Mesenchymal stem cell (in vitro differentiated cells and primary cell): ENCODE measurements around the gene DRC3.

Experiments
- DNase-seq: peaks from one replicate; pipeline ENCODE4 v3.0.0-alpha.2; 2013
- H2AFZ ChIP-seq: one replicate; pipeline ENCODE4 v1.6.1; 2013; ENCODE audit warnings: low read depth, mild to moderate bottlenecking, control low read depth, inconsistent platforms, low read length, moderate library complexity
- H2AK5ac ChIP-seq: 2 replicates; pipeline ENCODE4 v1.6.1; 2013; ENCODE audit warnings: low read length, moderate library complexity, mild to moderate bottlenecking, inconsistent platforms; ENCODE audit not compliant: severe bottlenecking
- H2BK120ac ChIP-seq: one replicate; pipeline ENCODE4 v1.6.1; 2013; ENCODE audit warnings: low read depth, mild to moderate bottlenecking, inconsistent platforms, low read length, moderate library complexity
- H2BK12ac ChIP-seq, 2 experiments: one replicate each; pipeline ENCODE4 v1.6.1; 2013; ENCODE audit warnings: inconsistent platforms in 2 of 2, low read length in 2 of 2, mild to moderate bottlenecking in 2 of 2, moderate library complexity in 2 of 2, control low read depth in 1 of 2
- H2BK15ac ChIP-seq: one replicate; pipeline ENCODE4 v1.6.1; 2013; ENCODE audit warnings: mild to moderate bottlenecking, low read depth, inconsistent platforms; ENCODE audit not compliant: poor library complexity, severe bottlenecking
- H2BK5ac ChIP-seq: 2 replicates; pipeline ENCODE4 v1.6.1; 2013; ENCODE audit warnings: low read depth, mild to moderate bottlenecking, low read length, control low read depth, inconsistent platforms; ENCODE audit not compliant: poor library complexity, severe bottlenecking
- H3K14ac ChIP-seq, 2 experiments: one replicate each; pipeline ENCODE4 v1.6.1; 2013; ENCODE audit warnings: inconsistent platforms in 2 of 2, low read length in 2 of 2, control low read depth in 1 of 2, mild to moderate bottlenecking in 1 of 2, moderate library complexity in 1 of 2
- H3K18ac ChIP-seq, 2 experiments: one replicate each; pipeline ENCODE4 v1.6.1; 2013; ENCODE audit warnings: inconsistent platforms in 2 of 2, low read length in 2 of 2, control low read depth in 1 of 2, low read depth in 1 of 2, mild to moderate bottlenecking in 1 of 2
- H3K23ac ChIP-seq, 2 experiments: one replicate each; pipeline ENCODE4 v1.6.1; 2013; ENCODE audit warnings: inconsistent platforms in 2 of 2, low read length in 2 of 2, mild to moderate bottlenecking in 2 of 2, moderate library complexity in 2 of 2, control low read depth in 1 of 2
- H3K27ac ChIP-seq: 2 replicates; pipeline ENCODE4 v1.5.1; 2013; ENCODE audit warnings: mild to moderate bottlenecking, moderate library complexity, low read length, control low read depth, inconsistent platforms; ENCODE audit not compliant: poor library complexity, severe bottlenecking
- H3K27me3 ChIP-seq, 2 experiments: 2 replicates each; pipeline versions ENCODE4 v1.6.1 to v1.7.0; 2013; ENCODE audit warnings: low read length in 2 of 2, mild to moderate bottlenecking in 2 of 2, moderate library complexity in 2 of 2, control low read depth in 1 of 2, inconsistent platforms in 1 of 2; ENCODE audit not compliant: control insufficient read depth in 1 of 2, insufficient read depth in 1 of 2
- H3K36me3 ChIP-seq, 2 experiments: 2 replicates each; pipeline versions ENCODE4 v1.6.1 to v1.7.0; 2013; ENCODE audit warnings: low read length in 2 of 2, control low read depth in 1 of 2, inconsistent platforms in 1 of 2, low read depth in 1 of 2, mild to moderate bottlenecking in 1 of 2; ENCODE audit not compliant: insufficient read depth in 2 of 2, control insufficient read depth in 1 of 2
- H3K4ac ChIP-seq, 2 experiments: one replicate each; pipeline ENCODE4 v1.6.1; 2013; ENCODE audit warnings: inconsistent platforms in 2 of 2, low read length in 2 of 2, mild to moderate bottlenecking in 2 of 2, moderate library complexity in 2 of 2, control low read depth in 1 of 2, low read depth in 1 of 2
- H3K4me1 ChIP-seq: 2 replicates; pipeline ENCODE4 v1.6.1; 2013; ENCODE audit warnings: low read depth, low read length, control low read depth; ENCODE audit not compliant: control insufficient read depth, insufficient read depth
- H3K4me2 ChIP-seq: 2 replicates; pipeline ENCODE4 v1.6.1; 2013; ENCODE audit warnings: low read length, mild to moderate bottlenecking, inconsistent platforms; ENCODE audit not compliant: poor library complexity, severe bottlenecking
- H3K4me3 ChIP-seq, 2 experiments: 2 replicates each; pipeline versions ENCODE4 v1.5.1 to v1.7.0; 2013; ENCODE audit warnings: low read length in 2 of 2, mild to moderate bottlenecking in 2 of 2, control low read depth in 1 of 2, low read depth in 1 of 2; ENCODE audit not compliant: insufficient read depth in 1 of 2
- H3K79me1 ChIP-seq: replicated peaks from 2 replicates; pipeline ENCODE4 v1.6.1; 2013; ENCODE audit warnings: mild to moderate bottlenecking, control low read depth, low read length, inconsistent platforms; ENCODE audit not compliant: poor library complexity, severe bottlenecking
- H3K9ac ChIP-seq: 2 replicates; pipeline ENCODE4 v1.7.0; 2013; ENCODE audit warnings: mild to moderate bottlenecking, low read length, moderate library complexity
- H3K9me3 ChIP-seq: 2 replicates; pipeline ENCODE4 v1.7.0; 2013; ENCODE audit warnings: mild to moderate bottlenecking, low read length; ENCODE audit not compliant: control insufficient read depth
- H4K8ac ChIP-seq: one replicate; pipeline ENCODE4 v1.6.1; 2013; ENCODE audit warnings: inconsistent platforms, mild to moderate bottlenecking, low read length, moderate library complexity
- H4K91ac ChIP-seq: one replicate; pipeline ENCODE4 v1.6.1; 2013; ENCODE audit warnings: mild to moderate bottlenecking, low read length, inconsistent platforms
- WGBS: methylation state at CpG from one replicate; pipeline ENCODE4 v1.1.7; 2013; ENCODE audit warnings: mixed read lengths; 5-methylcytosine and 5-hydroxymethylcytosine counted together

The DRC3 gene

GRCh38 chr17:18056214-18056613 lies 83.6 kb downstream of the DRC3 start:
- H3K18ac ChIP-seq = no peak overlapping the region

DNA sequence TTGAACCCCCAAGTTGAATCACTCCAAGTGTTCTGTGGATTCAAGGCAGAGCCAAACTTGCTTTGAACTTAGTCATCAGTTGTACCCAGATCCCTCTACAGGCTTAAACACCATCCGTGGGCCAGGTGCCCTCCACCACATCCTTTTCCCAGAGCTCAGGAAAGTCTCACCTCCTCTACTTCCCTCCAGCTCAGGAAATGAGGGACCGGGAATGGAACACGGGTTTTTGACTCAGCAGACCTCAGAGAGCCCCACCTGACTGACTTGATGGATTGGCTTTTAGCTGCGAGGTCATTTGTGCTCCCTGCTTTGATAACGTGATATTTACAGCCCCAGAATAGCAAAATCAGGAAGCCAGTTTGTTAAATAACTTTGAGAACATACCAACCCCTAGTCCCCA lies 86.6 kb downstream of the DRC3 start:
- Histone ChIP-seq H2AK5ac (no peak overlapping the region), H3K4ac (no peak overlapping the region), H2BK120ac (no peak overlapping the region), H3K27me3 (no peaks in the 10 kb centered on the region), H3K9me3 (no peaks in the 10 kb centered on the region), H3K27ac (no peak overlapping the region), H4K91ac (no peak overlapping the region), H3K9ac (no peak overlapping the region), H4K8ac (no peak overlapping the region), H2BK15ac (no peak overlapping the region), H3K18ac (no peak overlapping the region), H2BK5ac (no peak overlapping the region), H3K79me1 (no peaks in the 10 kb centered on the region), H3K4me2 (no peak overlapping the region), H2AFZ (no peak overlapping the region), H3K36me3 (peaks cover 39 to 78% of the 10 kb centered on the region in 2 experiments), H2BK12ac (no peak overlapping the region), H3K4me1 (no peaks in the 10 kb centered on the region), H3K23ac (no peak overlapping the region), H3K14ac (no peak overlapping the region), H3K4me3 (no peak overlapping the region)
- no peak for DNase-seq
- 90% methylated on average over 5 of the region's 5 CpGs for WGBS

More at GRCh38 chr17:18056214-18056613, 83.6 kb downstream of the DRC3 start:
- Histone ChIP-seq H3K36me3 (peaks cover 38 to 74% of the 10 kb centered on the region in 2 experiments), H4K8ac (no peak overlapping the region), H3K4me1 (peaks cover 4% of the 10 kb centered on the region), H3K79me1 (no peaks in the 10 kb centered on the region), H3K4me3 (no peak overlapping the region), H2BK5ac (no peak overlapping the region), H3K27me3 (no peaks in the 10 kb centered on the region), H3K14ac (no peak overlapping the region), H3K27ac (no peak overlapping the region), H2AK5ac (no peak overlapping the region), H4K91ac (no peak overlapping the region), H3K4me2 (no peak overlapping the region), H2BK120ac (no peak overlapping the region), H2BK12ac (no peak overlapping the region), H2AFZ (no peak overlapping the region), H3K9ac (no peak overlapping the region), H3K9me3 (no peaks in the 10 kb centered on the region), H3K4ac (no peak overlapping the region), H3K23ac (no peak overlapping the region), H2BK15ac (no peak overlapping the region)
- no peak for DNase-seq
- WGBS = 100% methylated on average over 3 of the region's 3 CpGs

DNA sequence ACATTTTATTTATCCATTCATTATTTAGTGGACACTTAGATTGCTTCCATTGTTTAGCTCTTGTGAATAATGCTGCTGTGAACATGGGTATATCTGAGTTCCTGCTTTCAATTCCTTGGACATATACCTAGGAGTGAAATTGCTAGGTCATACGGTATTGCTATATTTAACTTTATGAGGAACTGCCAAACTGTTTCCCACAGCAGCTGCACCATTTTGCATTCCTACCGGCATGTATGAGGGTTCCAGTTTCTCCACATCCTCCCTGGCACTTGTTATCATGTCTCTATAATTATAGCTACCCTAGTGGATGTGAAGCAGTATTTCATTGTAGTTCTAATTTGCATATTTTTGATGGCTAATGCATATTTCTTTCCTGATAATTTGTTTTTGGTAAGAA lies 91.4 kb downstream of the DRC3 start:
- no peak for DNase-seq
- Histone ChIP-seq H3K79me1 (no peaks in the 10 kb centered on the region), H4K91ac (no peak overlapping the region), H3K27me3 (no peaks in the 10 kb centered on the region), H3K4ac (no peak overlapping the region), H4K8ac (no peak overlapping the region), H3K9ac (no peak overlapping the region), H2AK5ac (no peak overlapping the region), H3K4me3 (no peak overlapping the region), H3K18ac (no peak overlapping the region), H2BK120ac (no peak overlapping the region), H3K4me2 (no peak overlapping the region), H3K14ac (no peak overlapping the region), H3K4me1 (no peaks in the 10 kb centered on the region), H3K23ac (no peak overlapping the region), H3K9me3 (no peaks in the 10 kb centered on the region), H2BK12ac (no peak overlapping the region), H3K27ac (no peak overlapping the region), H2AFZ (no peak overlapping the region), H2BK5ac (no peak overlapping the region), H2BK15ac (no peak overlapping the region), H3K36me3 (peaks cover 28 to 71% of the 10 kb centered on the region in 2 experiments)
- WGBS = 100% methylated on average over 1 of the region's 2 CpGs

DNA sequence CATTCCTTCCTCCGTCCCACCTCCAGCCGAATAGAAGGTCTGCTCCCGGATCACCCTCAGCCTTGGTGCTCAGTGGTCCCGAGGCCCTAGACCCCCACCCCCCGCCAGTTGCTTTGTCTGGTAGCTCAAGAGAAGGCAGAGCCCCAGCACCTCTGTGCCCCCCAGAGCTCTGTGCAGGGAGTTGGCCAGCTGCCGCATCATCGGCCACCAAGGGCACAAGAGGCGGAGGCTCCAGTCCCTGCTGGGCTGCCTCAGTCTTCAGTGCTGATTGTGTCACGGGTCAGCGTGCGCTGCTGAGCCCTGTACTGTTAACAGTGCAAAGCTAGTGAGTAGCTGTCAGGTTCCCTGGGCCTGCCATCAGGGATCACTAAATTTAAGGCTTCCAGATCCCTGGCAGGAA lies 92.9 kb downstream of the DRC3 start:
- Histone ChIP-seq H3K4me2 (no peak overlapping the region), H3K14ac (no peak overlapping the region), H3K36me3 (peaks cover 23 to 65% of the 10 kb centered on the region in 2 experiments), H2BK120ac (no peak overlapping the region), H3K23ac (no peak overlapping the region), H4K8ac (no peak overlapping the region), H3K18ac (no peak overlapping the region), H4K91ac (no peak overlapping the region), H3K27ac (no peak overlapping the region), H3K9me3 (no peaks in the 10 kb centered on the region), H3K27me3 (no peaks in the 10 kb centered on the region), H2BK12ac (no peak overlapping the region), H3K4me1 (no peaks in the 10 kb centered on the region), H2AFZ (no peak overlapping the region), H2BK15ac (no peak overlapping the region), H2BK5ac (no peak overlapping the region), H3K4ac (no peak overlapping the region), H3K79me1 (no peaks in the 10 kb centered on the region), H3K4me3 (no peak overlapping the region), H2AK5ac (no peak overlapping the region), H3K9ac (no peak overlapping the region)
- no peak for DNase-seq
- 98% methylated on average over 11 of the region's 11 CpGs for WGBS
